ENCODE data around the gene ENTPD8.

The ENTPD8 gene

DNA sequence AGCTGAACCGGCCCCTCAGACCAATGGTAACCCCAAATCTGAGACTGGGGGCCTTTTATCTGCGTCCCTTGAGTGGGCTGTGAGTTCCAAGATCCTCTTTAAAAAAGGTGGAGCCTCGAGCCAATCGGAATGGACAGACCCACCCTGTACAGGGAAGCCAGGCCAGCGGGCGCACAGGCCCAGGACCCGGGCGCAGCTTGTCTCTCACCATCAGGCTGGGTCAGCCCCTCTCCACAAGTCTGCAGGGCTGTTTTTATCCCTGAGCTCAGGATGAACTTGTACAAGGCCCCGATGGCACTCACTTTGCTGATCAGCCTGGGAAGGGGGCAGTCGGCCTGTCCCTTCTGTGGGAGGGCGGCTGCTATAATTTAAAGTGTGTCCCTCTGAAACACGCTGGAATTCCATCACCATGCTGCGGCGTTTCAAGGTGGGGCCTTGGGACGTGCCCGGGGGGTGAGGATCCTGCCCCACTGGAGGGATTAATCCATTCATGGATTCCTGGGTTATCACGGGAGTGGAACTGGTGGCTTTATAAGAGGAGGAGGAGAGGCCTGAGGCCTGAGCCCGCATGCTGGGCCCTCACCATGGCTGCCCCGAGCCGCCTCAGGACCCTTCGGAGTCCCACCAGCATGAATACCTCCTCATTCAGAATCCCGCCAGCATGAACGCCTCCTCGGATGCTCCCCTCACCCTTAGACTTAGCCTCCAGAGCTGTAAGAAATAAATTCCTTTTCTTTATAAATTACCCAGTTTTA, 32.3 kb downstream of the ENTPD8 start:
- DNase-seq: no peak

GRCh38 chr9:137407590-137408300, 33.4 kb downstream of the ENTPD8 start:
- no peak for DNase-seq

DNA sequence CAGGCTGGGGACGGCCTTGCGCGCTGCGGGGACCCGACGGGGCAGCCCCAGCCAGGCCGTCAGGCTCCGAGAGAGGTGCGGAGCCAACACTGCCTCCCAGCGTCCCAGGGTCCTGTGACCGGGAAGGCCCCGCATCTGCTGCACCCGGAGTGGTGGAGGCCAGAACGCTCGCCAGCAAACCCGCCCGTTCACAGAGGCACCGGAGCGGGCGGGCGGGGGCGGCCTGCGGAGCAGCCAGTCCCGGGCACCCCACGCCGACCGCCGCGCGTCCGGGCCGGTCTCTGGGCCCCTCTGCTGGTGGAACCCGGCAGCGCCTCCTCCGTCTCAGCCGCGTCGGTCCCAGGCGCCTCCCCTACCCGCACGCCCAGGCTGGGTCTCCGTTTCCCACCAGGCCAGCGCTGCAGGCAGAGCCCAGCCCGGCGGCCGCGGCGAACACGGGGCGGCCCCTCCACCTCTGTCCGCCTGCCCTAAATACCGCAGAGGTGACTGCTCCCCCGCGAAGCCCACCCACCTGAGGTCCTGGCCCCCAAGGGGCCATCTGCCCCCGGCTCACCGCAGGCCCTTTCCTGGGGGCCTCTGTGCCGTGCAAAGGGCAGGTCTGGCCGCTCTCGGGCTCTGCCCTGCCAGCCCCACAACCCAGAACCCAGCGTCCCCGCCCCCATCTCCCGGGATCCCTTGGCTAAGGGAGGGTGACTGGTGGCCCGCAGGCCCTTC, 34.1 kb downstream of the ENTPD8 start:
- no peak for DNase-seq

DNA sequence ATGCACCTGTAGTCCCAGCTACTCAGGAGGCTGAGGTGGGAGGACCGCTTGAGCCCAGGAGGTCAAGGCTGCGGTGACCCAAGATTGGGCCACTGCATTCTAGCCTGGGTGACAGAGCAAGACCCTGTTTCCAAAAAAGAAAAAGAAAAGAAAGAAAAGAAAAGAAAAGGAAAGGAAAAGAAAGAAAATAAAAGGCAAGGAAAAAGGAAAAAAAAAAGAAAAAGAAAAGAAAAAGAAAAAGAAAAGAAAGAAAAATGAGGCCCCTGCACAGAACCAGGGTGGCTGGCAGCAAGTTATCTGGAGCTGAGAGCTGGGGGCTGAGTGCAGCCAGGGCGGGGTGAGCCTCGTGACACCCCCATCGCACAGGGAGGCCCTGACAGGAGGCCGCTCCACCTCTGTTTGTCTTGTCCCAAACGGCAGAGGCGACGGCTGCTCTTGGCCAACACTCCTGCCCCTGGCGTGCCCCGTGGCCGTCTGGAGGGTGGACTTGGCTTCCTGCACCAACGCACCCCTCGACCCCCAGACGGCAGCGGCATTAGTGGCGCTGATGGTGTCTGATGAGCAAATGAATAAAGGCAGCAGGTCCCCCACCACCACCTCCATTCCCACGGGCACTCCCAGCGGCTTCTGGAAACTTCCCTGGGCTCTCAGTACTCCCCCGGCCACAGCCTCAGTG, 34.9 kb downstream of the ENTPD8 start:
- no peak for DNase-seq

GRCh38 chr9:137405677-137406081, 35.5 kb downstream of the ENTPD8 start:
- no peak for DNase-seq

GRCh38 chr9:137404961-137405567, 36.1 kb downstream of the ENTPD8 start:
- no peak for DNase-seq

DNA sequence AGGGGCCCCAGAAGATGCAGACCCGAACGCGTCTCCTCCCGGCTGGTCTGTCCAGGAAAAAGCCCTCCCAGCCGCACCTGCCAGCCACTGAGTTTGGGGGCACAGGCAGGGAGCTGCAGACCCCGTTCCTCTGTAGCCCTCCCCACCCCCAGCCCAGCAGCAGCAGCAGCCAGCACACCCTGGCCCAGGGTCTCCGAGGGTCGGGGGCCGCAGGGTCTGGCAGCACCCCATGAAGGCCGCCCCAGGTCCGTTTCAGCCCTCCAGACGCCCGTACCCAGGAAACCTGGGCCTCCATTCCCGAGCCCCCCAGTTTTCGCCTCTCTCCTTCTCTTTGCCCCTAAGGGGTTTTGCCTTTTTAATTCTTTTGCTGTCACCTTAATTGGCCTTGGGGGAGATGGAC, 37.9 kb downstream of the ENTPD8 start:
- DNase-seq: no peak

- DNase-seq: no peak
Observed at GRCh38 chr9:137402746-137403145, 38.4 kb downstream of the ENTPD8 start.

- DNase-seq: no peak
Observed at GRCh38 chr9:137398561-137399468, 42.3 kb downstream of the ENTPD8 start.

GRCh38 chr9:137397675-137398423, 43.3 kb downstream of the ENTPD8 start:
- no peak for DNase-seq

GRCh38 chr9:137396634-137397367, 44.4 kb downstream of the ENTPD8 start:
- DNase-seq: no peak

- DNase-seq: no peak
Observed at GRCh38 chr9:137396227-137396626, 44.9 kb downstream of the ENTPD8 start.

GRCh38 chr9:137395666-137396010, 45.5 kb downstream of the ENTPD8 start:
- no peak for DNase-seq

GRCh38 chr9:137394866-137395665, 46.1 kb downstream of the ENTPD8 start:
- no peak for DNase-seq

DNA sequence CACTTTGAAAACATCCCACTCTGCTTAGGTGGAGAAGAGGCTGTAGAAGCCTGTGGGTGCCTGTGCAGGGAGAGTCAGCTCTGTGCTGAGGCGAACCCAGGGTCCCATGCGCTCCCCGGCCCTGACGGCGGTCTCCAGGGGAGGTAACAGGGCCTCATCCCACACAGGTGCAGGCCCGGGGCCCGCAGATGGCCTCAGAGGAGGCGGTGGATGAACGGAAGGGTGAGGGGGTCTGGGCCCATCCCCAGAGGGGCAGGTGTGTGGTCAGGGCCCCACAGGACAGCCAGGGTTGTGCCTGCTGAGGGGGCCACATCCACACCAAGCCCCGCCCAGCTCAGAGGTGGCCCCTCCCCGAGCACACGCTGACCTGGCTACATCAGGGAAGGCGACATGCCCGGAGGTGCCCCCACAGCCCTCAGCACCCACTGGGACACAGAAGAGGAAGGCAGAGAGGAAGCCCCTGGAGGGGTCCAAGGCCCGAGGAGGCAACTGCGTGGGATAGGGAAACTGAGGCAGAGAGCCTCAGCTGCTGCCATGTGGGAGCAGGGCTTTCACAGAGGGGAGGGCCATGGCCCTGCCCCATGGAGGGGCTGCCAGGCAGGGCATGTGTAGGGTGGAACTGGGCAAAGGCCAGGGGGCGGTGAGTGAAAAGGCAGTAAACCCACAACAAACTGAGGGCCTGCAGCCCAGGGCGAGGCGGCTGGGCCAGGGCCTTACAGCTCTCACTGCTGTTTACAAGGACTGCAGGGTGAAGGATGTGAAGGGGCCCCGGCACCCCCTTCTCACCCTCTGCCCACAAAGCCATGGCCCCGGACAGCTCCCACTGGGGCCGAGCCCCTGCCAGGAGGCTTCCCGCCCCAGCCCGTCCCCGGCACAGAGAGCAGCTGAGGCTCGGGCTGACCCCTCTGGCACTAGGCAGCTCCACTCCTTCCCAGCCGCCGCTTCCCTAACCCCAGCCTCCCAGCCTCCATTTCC, 47.7 kb downstream of the ENTPD8 start:
- DNase-seq: no peak

DNA sequence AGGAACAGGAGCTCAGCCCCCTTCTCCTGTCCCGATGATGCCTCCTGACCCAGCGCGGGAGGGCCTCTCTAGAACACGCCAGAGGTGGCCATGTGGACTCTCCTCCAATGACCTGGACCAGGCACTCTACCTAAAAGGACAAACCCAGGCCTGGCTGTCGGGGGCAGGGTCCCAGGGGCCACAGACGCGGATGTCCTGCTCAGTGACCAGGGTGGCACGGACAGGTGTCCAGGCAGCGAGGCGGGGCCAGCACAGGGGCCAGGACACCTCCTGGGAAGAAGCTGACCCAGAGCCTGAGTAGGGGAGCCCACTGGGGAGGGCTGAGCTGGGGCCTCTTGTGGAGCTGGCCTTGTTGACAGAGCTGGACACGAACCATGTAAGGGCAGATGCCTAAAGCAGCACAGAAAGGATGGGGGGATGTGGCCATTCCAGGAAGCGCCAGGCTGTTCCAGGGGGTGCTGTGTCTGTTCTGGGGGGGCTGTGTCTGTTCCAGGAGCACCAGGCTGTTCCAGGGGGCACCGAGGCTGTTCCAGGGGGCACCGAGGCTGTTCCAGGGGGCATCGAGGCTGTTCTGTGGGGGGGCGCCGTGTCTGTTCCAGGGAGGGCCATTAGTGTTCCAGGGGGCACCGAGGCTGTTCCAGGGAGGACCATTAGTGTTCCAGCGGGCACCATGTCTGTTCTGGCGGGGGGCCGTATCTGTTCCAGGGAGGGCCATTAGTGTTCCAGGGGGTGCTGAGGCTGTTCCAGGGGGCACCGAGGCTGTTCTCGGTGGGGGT, 48.7 kb downstream of the ENTPD8 start:
- no peak for DNase-seq

GRCh38 chr9:137391411-137391754, 49.8 kb downstream of the ENTPD8 start:
- DNase-seq: no peak
